ENCODE data around the gene YIF1B. TPM values are rescaled to one million over a fixed set of nuclear protein-coding genes. Genes with fewer than 3 reads are reported as not detected.

YIF1B gene
- total and polyA plus RNA-seq, 9 donors = 8.5 to 37.2 (median 21.8) TPM

DNA sequence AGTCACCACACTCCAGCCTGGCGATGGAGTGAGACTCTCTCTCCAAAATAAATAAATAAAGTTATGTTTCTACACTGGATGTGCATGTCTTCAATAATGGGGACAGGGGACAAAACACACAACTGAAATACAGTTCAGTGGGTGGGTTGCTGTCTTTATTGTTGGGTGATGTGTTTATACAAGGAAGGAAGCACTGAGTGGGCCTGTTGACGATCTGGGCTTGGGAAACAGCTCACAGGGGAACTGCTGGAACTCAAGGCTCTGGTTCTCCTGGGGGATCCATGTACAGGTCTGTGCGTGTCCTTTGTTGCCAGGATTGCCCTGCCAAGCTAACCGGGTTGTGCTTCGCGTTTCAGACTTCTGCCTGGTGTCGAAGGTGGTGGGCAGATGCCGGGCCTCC lies 32.5 kb downstream of the YIF1B start:
- Histone ChIP-seq H3K9me3 (no peaks in the 10 kb centered on the region), H3K36me3 (no peaks in the 10 kb centered on the region), H3K4me3 (no peak overlapping the region), H3K27ac (peak overlapping the region in 1 of 2 donors; percentile 35), H3K4me1 (ENCODE audit: insufficient read depth) (peaks cover 18% of the 10 kb centered on the region), H3K27me3 (no peaks in the 10 kb centered on the region)
- 93% methylated on average over 8 of the region's 8 CpGs for WGBS, 3 donors
- intact Hi-C loops (cut with DNase I) = no loop called here
- TF ChIP-seq POLR2A (IDR thresholded peaks at IDR 0.05) = no peak
- no peak for TF ChIP-seq EP300 (IDR thresholded peaks at IDR 0.05)
- TF ChIP-seq, protein P1, sequence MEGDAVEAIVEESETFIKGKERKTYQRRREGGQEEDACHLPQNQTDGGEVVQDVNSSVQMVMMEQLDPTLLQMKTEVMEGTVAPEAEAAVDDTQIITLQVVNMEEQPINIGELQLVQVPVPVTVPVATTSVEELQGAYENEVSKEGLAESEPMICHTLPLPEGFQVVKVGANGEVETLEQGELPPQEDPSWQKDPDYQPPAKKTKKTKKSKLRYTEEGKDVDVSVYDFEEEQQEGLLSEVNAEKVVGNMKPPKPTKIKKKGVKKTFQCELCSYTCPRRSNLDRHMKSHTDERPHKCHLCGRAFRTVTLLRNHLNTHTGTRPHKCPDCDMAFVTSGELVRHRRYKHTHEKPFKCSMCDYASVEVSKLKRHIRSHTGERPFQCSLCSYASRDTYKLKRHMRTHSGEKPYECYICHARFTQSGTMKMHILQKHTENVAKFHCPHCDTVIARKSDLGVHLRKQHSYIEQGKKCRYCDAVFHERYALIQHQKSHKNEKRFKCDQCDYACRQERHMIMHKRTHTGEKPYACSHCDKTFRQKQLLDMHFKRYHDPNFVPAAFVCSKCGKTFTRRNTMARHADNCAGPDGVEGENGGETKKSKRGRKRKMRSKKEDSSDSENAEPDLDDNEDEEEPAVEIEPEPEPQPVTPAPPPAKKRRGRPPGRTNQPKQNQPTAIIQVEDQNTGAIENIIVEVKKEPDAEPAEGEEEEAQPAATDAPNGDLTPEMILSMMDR (IDR thresholded peaks at IDR 0.05) = no peak
- no peak for DNase-seq

DNA sequence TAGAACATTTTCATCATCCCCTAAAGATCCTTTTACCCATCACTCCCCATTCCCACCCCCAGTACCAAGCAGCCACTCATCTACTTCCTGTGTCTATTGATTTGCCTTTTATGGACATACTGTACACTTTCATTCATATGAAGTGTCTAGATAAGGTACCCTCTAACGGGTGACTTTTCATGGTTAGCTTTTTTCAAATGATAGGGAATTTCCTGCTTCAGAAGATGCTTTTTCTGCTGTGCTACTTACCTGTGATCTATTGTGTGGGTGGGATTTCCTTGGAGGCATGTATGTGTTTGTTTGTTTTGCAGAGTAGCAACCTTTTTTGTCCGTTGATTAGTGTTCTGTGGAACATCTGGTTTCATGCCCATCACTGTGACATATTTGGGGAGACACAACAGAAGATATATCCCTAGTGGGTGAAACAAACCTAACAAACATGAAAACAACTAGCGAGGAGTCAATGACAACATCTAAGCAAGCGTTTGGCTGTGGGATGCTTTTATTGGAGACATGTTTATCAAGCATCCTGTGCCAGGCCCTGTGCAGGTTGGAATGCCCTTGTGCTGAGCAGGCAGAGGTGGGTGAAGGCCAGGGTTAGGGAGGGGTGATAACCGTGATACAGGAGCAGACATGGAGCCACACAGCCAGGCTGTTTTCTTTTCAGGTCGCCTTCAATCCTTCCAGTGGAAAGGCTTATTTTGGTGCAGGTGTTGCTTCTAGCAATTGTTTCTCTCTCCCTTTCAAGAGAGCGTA lies 33.8 kb downstream of the YIF1B start:
- intact Hi-C loops (cut with DNase I) = no loop called here
- no peak for TF ChIP-seq EP300 (IDR thresholded peaks at IDR 0.05)
- TF ChIP-seq, protein P1 (IDR thresholded peaks at IDR 0.05) = no peak
- TF ChIP-seq POLR2A (IDR thresholded peaks at IDR 0.05) = no peak
- Histone ChIP-seq H3K9me3 (no peaks in the 10 kb centered on the region), H3K27me3 (no peaks in the 10 kb centered on the region), H3K27ac (peak overlapping the region in 1 of 2 donors; percentile 35), H3K36me3 (no peaks in the 10 kb centered on the region), H3K4me1 (ENCODE audit: insufficient read depth) (peaks cover 20% of the 10 kb centered on the region), H3K4me3 (no peak overlapping the region)
- no peak for DNase-seq
- 52 to 75% (median 63%) methylated on average over 7 of the region's 7 CpGs for WGBS, 3 donors

DNA sequence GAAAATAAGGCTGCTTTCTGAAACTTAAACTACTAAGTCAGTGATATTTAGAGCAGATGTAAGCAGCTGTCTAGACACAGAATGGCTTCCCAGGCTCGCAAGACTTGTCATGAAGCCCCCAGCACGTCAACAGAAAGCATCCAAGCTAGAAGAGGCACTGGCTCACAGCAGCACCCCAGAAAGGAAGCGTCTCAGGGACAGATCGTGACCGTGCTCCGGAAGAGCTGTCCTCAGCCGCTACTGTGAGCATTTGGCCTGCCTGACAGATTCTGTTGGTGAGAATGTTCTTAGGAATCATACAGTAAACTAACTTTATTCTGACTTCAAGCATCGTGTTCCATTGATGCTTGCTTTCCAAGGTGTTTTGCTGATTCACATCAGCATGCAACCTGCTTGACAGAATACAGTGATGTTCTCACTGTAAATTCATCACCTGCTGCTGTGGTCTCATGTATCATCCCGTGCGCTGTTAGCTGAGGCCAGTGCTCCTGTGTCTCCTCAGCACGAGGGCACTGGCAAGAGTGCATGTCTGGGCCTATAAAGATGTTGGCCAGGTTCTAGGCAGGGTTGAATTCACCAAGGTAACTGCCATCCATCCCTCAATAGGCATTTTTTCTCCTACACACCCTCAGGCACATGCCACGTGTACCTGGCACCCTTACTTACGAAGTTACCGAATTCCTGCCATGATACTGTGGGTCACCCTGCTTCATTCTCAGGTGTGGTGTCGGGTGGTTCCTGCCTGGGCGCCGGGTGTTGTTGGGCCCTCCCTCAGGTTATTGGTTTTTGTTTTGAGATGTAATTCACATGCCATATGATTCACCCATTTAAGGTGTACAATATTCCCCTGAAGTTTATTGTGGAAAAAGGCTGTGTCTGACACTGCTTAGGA lies 35.5 kb downstream of the YIF1B start:
- no peaks in the 10 kb centered on the region for H3K36me3 ChIP-seq
- H3K4me1 ChIP-seq (ENCODE audit: insufficient read depth) = peaks cover 21% of the 10 kb centered on the region
- no peak for DNase-seq
- no peaks in the 10 kb centered on the region for H3K9me3 ChIP-seq
- TF ChIP-seq EP300 (IDR thresholded peaks at IDR 0.05) (no peak), POLR2A (IDR thresholded peaks at IDR 0.05) (no peak)
- TF ChIP-seq, protein P1 (IDR thresholded peaks at IDR 0.05) = no peak
- no peaks in the 10 kb centered on the region for H3K27me3 ChIP-seq
- no peak overlapping the region for H3K4me3 ChIP-seq
- intact Hi-C loops (cut with DNase I) = no loop called here
- peak overlapping the region in 1 of 2 donors; percentile 56 for H3K27ac ChIP-seq
- 59 to 79% (median 68%) methylated on average over 17 of the region's 17 CpGs for WGBS, 3 donors

DNA sequence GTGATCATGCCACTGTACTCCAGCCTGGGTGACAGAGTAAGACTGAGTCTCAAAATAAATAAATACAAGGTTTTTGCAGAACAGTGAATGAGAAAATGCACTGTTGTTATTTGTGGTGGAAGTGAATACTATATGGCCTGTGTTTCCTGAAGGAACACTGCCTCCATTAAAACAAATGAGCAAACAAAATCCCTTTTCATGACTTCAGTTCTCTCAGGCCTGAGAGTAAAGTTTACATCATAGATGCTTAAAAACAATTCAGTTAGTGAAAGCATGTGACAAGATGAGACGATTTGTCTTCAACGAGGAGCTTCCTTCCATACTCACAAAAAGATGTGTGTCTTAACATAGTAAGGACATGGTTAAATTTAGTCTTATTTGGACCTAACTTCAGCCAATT lies 37.0 kb downstream of the YIF1B start:
- WGBS, 3 donors = 53 to 62% (median 55%) methylated on average over 2 of the region's 2 CpGs
- Histone ChIP-seq H3K36me3 (no peaks in the 10 kb centered on the region), H3K4me3 (no peak overlapping the region), H3K9me3 (no peaks in the 10 kb centered on the region), H3K4me1 (ENCODE audit: insufficient read depth) (peaks cover 15% of the 10 kb centered on the region), H3K27ac (peak overlapping the region in 1 of 2 donors; percentile 71), H3K27me3 (no peaks in the 10 kb centered on the region)
- TF ChIP-seq, protein P1 (IDR thresholded peaks at IDR 0.05) = no peak
- TF ChIP-seq EP300 (IDR thresholded peaks at IDR 0.05) (no peak), POLR2A (IDR thresholded peaks at IDR 0.05) (no peak)
- intact Hi-C loops (cut with DNase I) = no loop called here
- no peak for DNase-seq
